ENCODE measurements around the gene FAM20A. TPM values are rescaled to one million over a fixed set of nuclear protein-coding genes. Genes with fewer than 3 reads are reported as not detected.

Gene FAM20A
- total RNA-seq, 1 donor from 2014 or later, result 0.14 TPM

GRCh38 chr17:68511671-68512246, 89.4 kb downstream of the FAM20A start:
- peaks cover 7% of the 10 kb centered on the region for H3K4me1 Mint-ChIP-seq (ENCODE audit: low read depth, unreplicated experiment)

GRCh38 chr17:68511254-68511670, 89.9 kb downstream of the FAM20A start:
- H3K4me2 ChIP-seq (ENCODE audit: low read length), result peak overlapping the region; percentile 98
- H3K4me1 ChIP-seq (ENCODE audit: insufficient read depth, low read length), result peaks cover 17% of the 10 kb centered on the region
- Mint-ChIP-seq H3K27ac (ENCODE audit: unreplicated experiment) (peak overlapping the region; percentile 73), H3K4me1 (ENCODE audit: low read depth, unreplicated experiment) (peaks cover 7% of the 10 kb centered on the region), H3K9me3 (ENCODE audit: unreplicated experiment) (no peaks in the 10 kb centered on the region), H3K27me3 (ENCODE audit: low read depth, unreplicated experiment) (no peaks in the 10 kb centered on the region), H3K36me3 (ENCODE audit: low read depth, unreplicated experiment) (no peaks in the 10 kb centered on the region), H3K4me3 (ENCODE audit: unreplicated experiment) (peak overlapping the region; percentile 85)
- no peaks in the 10 kb centered on the region for H3K9me3 ChIP-seq (ENCODE audit: insufficient read depth, low read depth, low read length)
- peak overlapping the region; percentile 95 for H3K27ac ChIP-seq (ENCODE audit: low read depth, low read length)
- DNase-seq (ENCODE audit: low read depth) (no peak), FAIRE-seq (no peak)
- H4K20me1 ChIP-seq (ENCODE audit: insufficient read depth, low read length), result peaks cover 34% of the 10 kb centered on the region
- no peaks in the 10 kb centered on the region for H3K27me3 ChIP-seq (ENCODE audit: insufficient read depth, low read length)
- peaks cover 41% of the 10 kb centered on the region for H3K79me2 ChIP-seq (ENCODE audit: insufficient read depth, low read length)
- H3K4me3 ChIP-seq (ENCODE audit: insufficient read depth, low read depth, low read length), result peak overlapping the region; percentile 95
- peak overlapping the region; percentile 93 for H2AFZ ChIP-seq (ENCODE audit: low read depth, low read length)
- TF ChIP-seq EZH2 (IDR thresholded peaks at IDR 0.05; ENCODE audit: insufficient read depth, low read length) (no peak), CTCF (IDR thresholded peaks at IDR 0.05; ENCODE audit: insufficient read depth, low read depth, low read length) (no peak)
- peak overlapping the region; percentile 99 for H3K9ac ChIP-seq (ENCODE audit: low read length)
- H3K36me3 ChIP-seq (ENCODE audit: insufficient read depth, low read length), result peaks cover 7% of the 10 kb centered on the region

More at GRCh38 chr17:68511671-68512246, 89.4 kb downstream of the FAM20A start:
- TF ChIP-seq EZH2 (IDR thresholded peaks at IDR 0.05; ENCODE audit: insufficient read depth, low read length) (no peak), CTCF (IDR thresholded peaks at IDR 0.05; ENCODE audit: insufficient read depth, low read depth, low read length) (no peak)
- Mint-ChIP-seq H3K4me3 (ENCODE audit: unreplicated experiment) (peak overlapping the region; percentile 99), H3K36me3 (ENCODE audit: low read depth, unreplicated experiment) (peaks cover 2% of the 10 kb centered on the region), H3K27ac (ENCODE audit: unreplicated experiment) (peak overlapping the region; percentile 99), H3K9me3 (ENCODE audit: unreplicated experiment) (no peaks in the 10 kb centered on the region), H3K27me3 (ENCODE audit: low read depth, unreplicated experiment) (no peaks in the 10 kb centered on the region)
- Histone ChIP-seq H4K20me1 (ENCODE audit: insufficient read depth, low read length) (peaks cover 37% of the 10 kb centered on the region), H3K4me1 (ENCODE audit: insufficient read depth, low read length) (peaks cover 17% of the 10 kb centered on the region), H3K9me3 (ENCODE audit: insufficient read depth, low read depth, low read length) (no peaks in the 10 kb centered on the region), H3K9ac (ENCODE audit: low read length) (peak overlapping the region; percentile 99), H3K27ac (ENCODE audit: low read depth, low read length) (peak overlapping the region; percentile 95), H2AFZ (ENCODE audit: low read depth, low read length) (peak overlapping the region; percentile 93), H3K36me3 (ENCODE audit: insufficient read depth, low read length) (peaks cover 11% of the 10 kb centered on the region), H3K79me2 (ENCODE audit: insufficient read depth, low read length) (peaks cover 46% of the 10 kb centered on the region), H3K27me3 (ENCODE audit: insufficient read depth, low read length) (no peaks in the 10 kb centered on the region), H3K4me3 (ENCODE audit: insufficient read depth, low read depth, low read length) (peak overlapping the region; percentile 95), H3K4me2 (ENCODE audit: low read length) (peak overlapping the region; percentile 98)
- no peak for FAIRE-seq
- peak; percentile 50 for DNase-seq (ENCODE audit: low read depth)
